WERI-Rb-1 (cell line): ENCODE measurements around the gene NUP93.

Experiments
- DNase-seq: peaks from one replicate; pipeline ENCODE4 v3.0.0-alpha.2; 2020
- H3K27ac ChIP-seq: fragments of 250-450 bp; sonication (Bioruptor Pico); 2 replicates; pipeline ENCODE4 v1.5.1; 2020; ENCODE audit warnings: mild to moderate bottlenecking, moderate library complexity
- H3K27me3 ChIP-seq: fragments of 250-450 bp; sonication (Bioruptor Pico); 2 replicates; pipeline ENCODE4 v1.5.1; 2021; ENCODE audit warnings: mild to moderate bottlenecking, low read depth, moderate library complexity; ENCODE audit not compliant: insufficient read depth, severe bottlenecking
- H3K36me3 ChIP-seq: fragments of 250-450 bp; sonication (Bioruptor Pico); 2 replicates; pipeline ENCODE4 v1.5.1; 2020; ENCODE audit warnings: mild to moderate bottlenecking, moderate library complexity
- H3K4me3 ChIP-seq: 2 replicates; pipeline ENCODE4 v1.5.1; 2011; ENCODE audit warnings: low read depth, mild to moderate bottlenecking, control low read depth, low read length
- H3K9me3 ChIP-seq: fragments of 250-450 bp; sonication (Bioruptor Pico); 2 replicates; pipeline ENCODE4 v1.5.1; 2021; ENCODE audit warnings: mild to moderate bottlenecking, moderate library complexity; ENCODE audit not compliant: severe bottlenecking
- CTCF ChIP-seq: IDR thresholded peaks from 2 replicates; pipeline ENCODE4 v1.5.1; 2011; ENCODE audit warnings: low read depth, mild to moderate bottlenecking, control low read depth, inconsistent platforms, low read length

NUP93 gene

GRCh38 chr16:56690420-56691122 is 39.4 kb upstream of the NUP93 start:
- Histone ChIP-seq H3K27me3 (no peaks in the 10 kb centered on the region), H3K4me3 (no peak overlapping the region), H3K36me3 (no peaks in the 10 kb centered on the region), H3K9me3 (no peaks in the 10 kb centered on the region), H3K27ac (no peak overlapping the region)
- TF ChIP-seq CTCF: no peak
- no peak for DNase-seq

GRCh38 chr16:56691885-56692284 is 38.0 kb upstream of the NUP93 start:
- no peaks in the 10 kb centered on the region for H3K27me3 ChIP-seq
- no peaks in the 10 kb centered on the region for H3K36me3 ChIP-seq
- no peak overlapping the region for H3K4me3 ChIP-seq
- DNase-seq: no peak
- no peak for TF ChIP-seq CTCF
- no peak overlapping the region for H3K27ac ChIP-seq
- no peaks in the 10 kb centered on the region for H3K9me3 ChIP-seq

- no peak for TF ChIP-seq CTCF
- H3K27ac ChIP-seq: no peak overlapping the region
- no peaks in the 10 kb centered on the region for H3K27me3 ChIP-seq
- no peak for DNase-seq
- no peaks in the 10 kb centered on the region for H3K36me3 ChIP-seq
- peaks cover 5% of the 10 kb centered on the region for H3K9me3 ChIP-seq
- H3K4me3 ChIP-seq: no peak overlapping the region
Measured at GRCh38 chr16:56695246-56695645, 34.7 kb upstream of the NUP93 start.

- Histone ChIP-seq H3K27me3 (no peaks in the 10 kb centered on the region), H3K36me3 (no peaks in the 10 kb centered on the region), H3K27ac (no peak overlapping the region), H3K9me3 (peaks cover 5% of the 10 kb centered on the region), H3K4me3 (no peak overlapping the region)
- no peak for DNase-seq
- no peak for TF ChIP-seq CTCF
Measured at GRCh38 chr16:56697456-56698155, 32.3 kb upstream of the NUP93 start.

GRCh38 chr16:56700195-56700594 is 29.7 kb upstream of the NUP93 start:
- H3K9me3 ChIP-seq: peaks cover 5% of the 10 kb centered on the region
- no peak for DNase-seq
- H3K4me3 ChIP-seq: no peak overlapping the region
- H3K27me3 ChIP-seq: no peaks in the 10 kb centered on the region
- no peaks in the 10 kb centered on the region for H3K36me3 ChIP-seq
- TF ChIP-seq CTCF: no peak
- H3K27ac ChIP-seq: no peak overlapping the region

GRCh38 chr16:56700631-56701030 is 29.3 kb upstream of the NUP93 start:
- H3K9me3 ChIP-seq: peaks cover 5% of the 10 kb centered on the region
- DNase-seq: no peak
- H3K4me3 ChIP-seq: no peak overlapping the region
- no peak overlapping the region for H3K27ac ChIP-seq
- H3K36me3 ChIP-seq: no peaks in the 10 kb centered on the region
- H3K27me3 ChIP-seq: no peaks in the 10 kb centered on the region
- no peak for TF ChIP-seq CTCF
